Caco-2 (cell line): Measurements from ENCODE around the gene PDZD2. TPM values are rescaled to one million over a fixed set of nuclear protein-coding genes. Genes with fewer than 3 reads are reported as not detected.
"Not testable (repeated sequence)": the region's sequence is repeated elsewhere in the genome, so short reads cannot be mapped to it uniquely, and the experiment has no call there.

ENCODE experiments used
- BruUV-seq: library from RNA; stranded (reverse); fragments of 400-500 nt; replicated peaks from 2 replicates; lab custom pipeline; 2021; lab: Mats Ljungman, UMichigan
- CTCF ChIA-PET: fragments of 300-600 bp; sonication (Branson Sonifier 250); formaldehyde crosslinking; loops from one replicate; lab custom pipeline; 2022; ENCODE audit warnings: antibody characterized with exemption; lab: Charles Lee
- POLR2A ChIA-PET: fragments of 300-600 bp; sonication (Branson Sonifier 250); formaldehyde crosslinking; loops from one replicate; lab custom pipeline; 2022; ENCODE audit warnings: antibody characterized with exemption; lab: Charles Lee
- DNase-seq, 2 experiments: peaks; one replicate each; pipeline versions ENCODE4 v3.0.0 to v3.0.0-alpha.2; 2020 to 2022
- H3K27me3 ChIP-seq: replicated peaks from 2 replicates; pipeline ENCODE4 v1.6.0; 2011; ENCODE audit warnings: low read length; ENCODE audit not compliant: control insufficient read depth, insufficient read depth
- H3K36me3 ChIP-seq: 2 replicates; pipeline ENCODE4 v1.5.1; 2011; ENCODE audit warnings: low read length; ENCODE audit not compliant: control insufficient read depth, insufficient read depth
- H3K4me1 ChIP-seq: fragments of 250-450 bp; sonication (Bioruptor Pico); 2 replicates; pipeline ENCODE4 v1.5.1; 2020; ENCODE audit warnings: mild to moderate bottlenecking
- H3K4me3 ChIP-seq: 2 replicates; pipeline ENCODE4 v1.5.1; 2011; ENCODE audit warnings: low read depth, mild to moderate bottlenecking, control low read depth, low read length
- H3K9me3 ChIP-seq: fragments of 250-450 bp; sonication (Bioruptor Pico); 2 replicates; pipeline ENCODE4 v1.5.1; 2020; ENCODE audit warnings: mild to moderate bottlenecking, moderate library complexity
- H3K27ac Mint-ChIP-seq: one replicate; pipeline ENCODE4 v1.8.0; 2022; ENCODE audit warnings: mixed read lengths; ENCODE audit not compliant: unreplicated experiment
- H3K27me3 Mint-ChIP-seq: one replicate; pipeline ENCODE4 v1.8.0; 2022; ENCODE audit warnings: mixed read lengths; ENCODE audit not compliant: insufficient read depth, unreplicated experiment
- H3K36me3 Mint-ChIP-seq: one replicate; pipeline ENCODE4 v1.8.0; 2022; ENCODE audit warnings: mild to moderate bottlenecking, mixed read lengths; ENCODE audit not compliant: insufficient read depth, unreplicated experiment
- H3K4me1 Mint-ChIP-seq: one replicate; pipeline ENCODE4 v1.8.0; 2022; ENCODE audit warnings: low read depth, mixed read lengths; ENCODE audit not compliant: unreplicated experiment
- H3K4me3 Mint-ChIP-seq: one replicate; pipeline ENCODE4 v1.8.0; 2022; ENCODE audit warnings: mild to moderate bottlenecking, moderate library complexity, mixed read lengths; ENCODE audit not compliant: unreplicated experiment
- H3K9me3 Mint-ChIP-seq: one replicate; pipeline ENCODE4 v1.8.0; 2022; ENCODE audit warnings: mixed read lengths; ENCODE audit not compliant: unreplicated experiment
- intact Hi-C: fragments of 100-400 bp; cut with micrococcal nuclease; formaldehyde crosslinking; loops from one replicate; pipeline ENCODE4 v1.10.0; 2022; ENCODE audit not compliant: unreplicated experiment
- total RNA-seq: library from RNA; stranded (reverse); gene quantifications from 2 replicates; pipeline ENCODE4 v1.2.3, GENCODE V29; 2022
- TF ChIP-seq, protein P1 (sequence below), 2 experiments: fragments of 200-600 bp in 1 of 2; IDR thresholded peaks; 1 replicate in 1 of 2; 2 replicates in 1 of 2; pipeline versions ENCODE4 v1.5.1 to v1.8.0; 2011 to 2022; ENCODE audit warnings: antibody characterized with exemption in 1 of 2, control low read depth in 1 of 2, inconsistent platforms in 1 of 2, low read depth in 1 of 2, low read length in 1 of 2, mild to moderate bottlenecking in 1 of 2, moderate library complexity in 1 of 2; ENCODE audit not compliant: insufficient read depth in 1 of 2, severe bottlenecking in 1 of 2, unreplicated experiment in 1 of 2

Gene PDZD2
- total RNA-seq, 1 experiment from 2014 or later = 0.16 TPM

GRCh38 chr5:32030686-32031085 is 391.8 kb downstream of the PDZD2 start:
- Histone ChIP-seq H3K36me3 (no peaks in the 10 kb centered on the region), H3K9me3 (no peaks in the 10 kb centered on the region), H3K27me3 (no peaks in the 10 kb centered on the region), H3K4me1 (no peaks in the 10 kb centered on the region), H3K4me3 (no peak overlapping the region)
- CTCF ChIA-PET = no interaction called here
- POLR2A ChIA-PET = no interaction called here
- Mint-ChIP-seq H3K36me3 (no peaks in the 10 kb centered on the region), H3K9me3 (no peaks in the 10 kb centered on the region), H3K4me1 (no peaks in the 10 kb centered on the region), H3K27ac (no peak overlapping the region), H3K4me3 (no peak overlapping the region), H3K27me3 (peaks cover 13% of the 10 kb centered on the region)
- intact Hi-C loops = no loop called here
- no TSS peak for BruUV-seq
- TF ChIP-seq, protein P1, sequence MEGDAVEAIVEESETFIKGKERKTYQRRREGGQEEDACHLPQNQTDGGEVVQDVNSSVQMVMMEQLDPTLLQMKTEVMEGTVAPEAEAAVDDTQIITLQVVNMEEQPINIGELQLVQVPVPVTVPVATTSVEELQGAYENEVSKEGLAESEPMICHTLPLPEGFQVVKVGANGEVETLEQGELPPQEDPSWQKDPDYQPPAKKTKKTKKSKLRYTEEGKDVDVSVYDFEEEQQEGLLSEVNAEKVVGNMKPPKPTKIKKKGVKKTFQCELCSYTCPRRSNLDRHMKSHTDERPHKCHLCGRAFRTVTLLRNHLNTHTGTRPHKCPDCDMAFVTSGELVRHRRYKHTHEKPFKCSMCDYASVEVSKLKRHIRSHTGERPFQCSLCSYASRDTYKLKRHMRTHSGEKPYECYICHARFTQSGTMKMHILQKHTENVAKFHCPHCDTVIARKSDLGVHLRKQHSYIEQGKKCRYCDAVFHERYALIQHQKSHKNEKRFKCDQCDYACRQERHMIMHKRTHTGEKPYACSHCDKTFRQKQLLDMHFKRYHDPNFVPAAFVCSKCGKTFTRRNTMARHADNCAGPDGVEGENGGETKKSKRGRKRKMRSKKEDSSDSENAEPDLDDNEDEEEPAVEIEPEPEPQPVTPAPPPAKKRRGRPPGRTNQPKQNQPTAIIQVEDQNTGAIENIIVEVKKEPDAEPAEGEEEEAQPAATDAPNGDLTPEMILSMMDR (IDR thresholded peaks at IDR 0.05; ENCODE audit: insufficient read depth in 1 of 2, low read depth in 1 of 2, low read length in 1 of 2, severe bottlenecking in 1 of 2, unreplicated experiment in 1 of 2) = no peak
- DNase-seq = no peak

GRCh38 chr5:32031089-32031488 is 392.2 kb downstream of the PDZD2 start:
- POLR2A ChIA-PET = no interaction called here
- intact Hi-C loops = no loop called here
- no TSS peak for BruUV-seq
- Histone ChIP-seq H3K9me3 (no peaks in the 10 kb centered on the region), H3K4me3 (no peak overlapping the region), H3K36me3 (no peaks in the 10 kb centered on the region), H3K27me3 (no peaks in the 10 kb centered on the region), H3K4me1 (no peaks in the 10 kb centered on the region)
- no peaks in the 10 kb centered on the region for H3K9me3 Mint-ChIP-seq
- TF ChIP-seq, protein P1 (IDR thresholded peaks at IDR 0.05; ENCODE audit: insufficient read depth in 1 of 2, low read depth in 1 of 2, low read length in 1 of 2, severe bottlenecking in 1 of 2, unreplicated experiment in 1 of 2) = no peak
- CTCF ChIA-PET = no interaction called here
- no peaks in the 10 kb centered on the region for H3K4me1 Mint-ChIP-seq
- H3K27ac Mint-ChIP-seq = no peak overlapping the region
- no peak overlapping the region for H3K4me3 Mint-ChIP-seq
- peaks cover 13% of the 10 kb centered on the region for H3K27me3 Mint-ChIP-seq
- DNase-seq = no peak
- no peaks in the 10 kb centered on the region for H3K36me3 Mint-ChIP-seq

DNA sequence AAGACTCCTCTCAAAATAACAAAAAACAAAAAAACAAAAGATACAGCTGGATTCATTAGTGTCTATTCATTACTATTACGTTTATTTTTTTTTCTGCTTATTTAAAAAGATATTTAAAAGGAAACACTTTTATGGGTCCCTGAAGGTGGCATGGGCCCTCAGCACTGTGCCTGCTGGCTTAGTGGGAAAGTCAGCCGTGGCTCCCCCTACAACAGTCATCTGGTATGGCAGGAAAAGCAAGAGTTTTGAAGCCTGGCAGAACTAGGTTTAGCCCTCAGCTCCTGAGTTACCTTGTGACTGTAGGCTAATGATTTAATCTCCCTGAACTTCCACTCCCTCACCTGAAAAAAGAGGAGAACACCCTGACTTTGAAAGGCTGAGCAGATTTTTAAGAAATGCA is 399.6 kb downstream of the PDZD2 start:
- Mint-ChIP-seq H3K27ac (no peak overlapping the region), H3K9me3 (no peaks in the 10 kb centered on the region), H3K36me3 (peaks cover 14% of the 10 kb centered on the region), H3K27me3 (no peaks in the 10 kb centered on the region), H3K4me1 (peaks cover 18% of the 10 kb centered on the region), H3K4me3 (no peak overlapping the region)
- no peaks in the 10 kb centered on the region for H3K27me3 ChIP-seq
- H3K4me1 ChIP-seq = peaks cover 12% of the 10 kb centered on the region
- intact Hi-C loops = no loop called here
- TF ChIP-seq, protein P1 (IDR thresholded peaks at IDR 0.05; ENCODE audit: insufficient read depth in 1 of 2, low read depth in 1 of 2, low read length in 1 of 2, severe bottlenecking in 1 of 2, unreplicated experiment in 1 of 2) = no peak
- no peaks in the 10 kb centered on the region for H3K36me3 ChIP-seq
- no TSS peak for BruUV-seq
- no peaks in the 10 kb centered on the region for H3K9me3 ChIP-seq
- H3K4me3 ChIP-seq = no peak overlapping the region
- POLR2A ChIA-PET = no interaction called here
- no peak for DNase-seq
- CTCF ChIA-PET = no interaction called here

- H3K4me3 ChIP-seq, H3K27me3 ChIP-seq, intact Hi-C loops, H3K9me3 ChIP-seq, H3K36me3 ChIP-seq, H3K9me3 Mint-ChIP-seq, H3K27me3 Mint-ChIP-seq, BruUV-seq, CTCF ChIA-PET, POLR2A ChIA-PET, H3K27ac Mint-ChIP-seq, H3K4me3 Mint-ChIP-seq, DNase-seq: not testable (repeated sequence)
- H3K36me3 Mint-ChIP-seq = peaks cover 14% of the 10 kb centered on the region
- H3K4me1 Mint-ChIP-seq = peaks cover 18% of the 10 kb centered on the region
- H3K4me1 ChIP-seq = peaks cover 12% of the 10 kb centered on the region
These were observed 400.2 kb downstream of the PDZD2 start for GRCh38 chr5:32039133-32039532.

DNA sequence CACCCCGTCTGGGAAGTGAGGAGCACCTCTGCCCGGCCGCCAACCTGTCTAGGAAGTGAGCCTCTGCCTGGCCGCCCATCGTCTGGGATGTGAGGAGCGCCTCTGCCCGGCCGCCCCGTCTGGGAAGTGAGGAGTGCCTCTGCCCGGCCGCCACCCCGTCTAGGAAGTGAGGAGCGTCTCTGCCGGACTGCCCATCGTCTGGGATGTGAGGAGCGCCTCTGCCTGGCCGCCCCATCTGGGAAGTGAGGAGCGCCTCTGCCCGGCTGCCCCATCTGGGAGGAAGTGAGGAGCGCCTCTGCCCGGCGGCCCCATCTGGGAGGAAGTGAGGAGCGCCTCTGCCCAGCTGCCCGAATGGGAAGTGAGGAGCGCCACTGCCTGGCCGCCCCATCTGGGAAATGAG is 400.7 kb downstream of the PDZD2 start:
- POLR2A ChIA-PET, intact Hi-C loops, H3K27ac Mint-ChIP-seq, H3K36me3 ChIP-seq, H3K4me3 Mint-ChIP-seq, H3K27me3 Mint-ChIP-seq, H3K9me3 ChIP-seq, CTCF ChIA-PET, BruUV-seq, H3K9me3 Mint-ChIP-seq, DNase-seq, H3K27me3 ChIP-seq, H3K4me3 ChIP-seq: not testable (repeated sequence)
- Mint-ChIP-seq H3K36me3 (peaks cover 14% of the 10 kb centered on the region), H3K4me1 (peaks cover 18% of the 10 kb centered on the region)
- peaks cover 12% of the 10 kb centered on the region for H3K4me1 ChIP-seq
